GM20000 (cell line): ENCODE results near the gene TES.

Experiments
- DNase-seq: peaks from one replicate; pipeline ENCODE4 v3.0.0; 2012; ENCODE audit warnings: low spot score
- CTCF ChIP-seq: IDR thresholded peaks from 2 replicates; pipeline ENCODE4 v1.5.1; 2012; ENCODE audit warnings: mild to moderate bottlenecking, control low read depth; ENCODE audit errors: extremely low read depth, missing control alignments

Gene TES

DNA sequence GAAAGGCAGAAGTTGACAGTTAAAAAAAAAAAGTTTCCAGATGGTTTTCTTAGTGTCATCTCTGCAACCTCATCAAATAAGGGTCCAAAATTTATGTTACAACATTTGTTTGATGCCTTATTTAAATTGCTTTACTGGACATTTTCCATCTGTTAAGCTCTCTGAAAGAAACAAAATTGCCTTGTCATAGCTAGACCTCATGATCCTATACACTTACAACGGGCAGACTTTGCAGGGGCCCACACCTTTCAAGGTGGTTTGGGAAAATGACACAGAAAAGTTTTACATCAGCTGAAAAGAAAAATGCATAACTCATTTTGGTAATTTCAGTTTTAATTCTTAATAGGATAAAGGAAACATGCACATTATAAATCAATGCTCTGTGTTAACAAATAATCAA is 1.4 kb upstream of the TES start:
- no peak for TF ChIP-seq CTCF
- no peak for DNase-seq

- no peak for DNase-seq
Measured at GRCh38 chr7:116209561-116210070, 723 bp upstream of the TES start.

DNA sequence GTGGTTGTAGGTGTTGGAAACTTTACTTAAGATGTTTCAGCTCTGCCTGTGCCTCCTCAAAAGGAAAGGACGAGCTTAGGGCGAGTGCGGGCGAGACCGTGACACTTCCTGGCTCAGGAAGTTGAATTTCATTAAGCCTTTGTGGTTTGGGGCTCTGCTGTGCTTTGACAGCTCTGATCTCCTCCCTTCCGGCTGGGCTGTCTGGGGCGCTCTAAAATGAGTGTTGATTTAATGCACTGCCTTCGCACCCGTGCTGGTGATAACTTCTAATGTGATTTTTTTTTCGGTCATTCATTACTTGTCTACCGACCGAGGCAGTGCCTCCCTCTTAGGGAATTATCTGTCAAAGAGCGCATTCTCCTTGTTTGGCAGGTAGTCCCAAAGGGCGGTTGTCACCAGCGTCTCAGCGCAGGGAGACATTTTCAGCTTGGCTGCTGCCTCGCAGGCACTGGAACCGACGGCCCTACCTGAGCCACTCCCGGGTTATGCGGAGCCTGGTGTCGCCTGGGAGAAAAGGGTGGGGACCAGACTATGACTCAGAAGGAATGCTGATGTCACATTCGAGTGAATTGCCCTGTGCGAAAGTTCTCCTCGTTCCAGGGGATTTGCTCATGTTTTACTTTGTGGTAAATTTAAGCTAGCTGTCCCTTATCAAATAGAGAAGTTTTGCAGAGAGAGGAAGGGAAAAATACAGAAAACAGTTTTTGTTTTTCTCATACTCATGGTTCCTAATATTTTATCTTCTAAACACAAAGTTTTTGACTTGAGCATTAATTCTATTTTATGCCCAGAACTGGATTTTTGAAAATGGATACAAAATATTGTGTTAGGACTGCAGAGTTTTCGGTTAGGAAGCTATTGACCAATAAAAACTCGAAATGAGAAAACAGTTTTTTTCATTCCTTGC is 920 bp downstream of the TES start:
- peak; percentile 77 for DNase-seq
- no peak for TF ChIP-seq CTCF

More at GRCh38 chr7:116209561-116210070, 723 bp upstream of the TES start:
- TF ChIP-seq CTCF: no peak

DNA sequence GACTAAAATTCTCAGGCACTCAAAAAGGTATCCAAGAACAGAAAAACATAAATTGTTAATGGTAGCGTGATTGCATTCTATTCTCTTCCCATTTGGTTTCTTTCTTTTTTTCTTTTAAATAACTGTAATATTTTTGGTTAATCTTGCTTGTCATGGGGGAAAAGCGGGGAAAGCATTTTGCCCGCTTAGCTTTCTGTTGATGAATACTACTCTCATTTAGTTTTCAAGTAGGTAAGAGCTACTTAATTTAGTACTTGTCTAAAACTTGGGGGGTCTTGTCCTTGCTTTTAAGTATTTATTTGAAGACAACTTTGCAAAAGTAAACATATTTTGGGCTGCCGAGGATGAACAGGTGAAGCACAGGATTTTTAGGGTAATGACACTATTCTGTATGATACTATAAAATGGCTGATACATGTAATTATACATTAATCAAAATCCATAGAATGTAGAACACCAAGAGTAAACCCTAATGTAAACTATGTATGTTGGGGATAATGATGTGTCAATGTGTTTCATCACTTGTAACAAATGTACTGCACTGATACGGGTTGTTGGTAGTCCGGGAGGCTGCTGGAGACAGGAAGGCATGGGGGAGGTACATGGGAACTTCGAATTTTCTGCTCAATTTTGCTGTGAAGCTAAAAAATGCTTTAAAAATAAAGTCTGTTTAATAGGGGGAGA is 1.7 kb downstream of the TES start:
- no peak for DNase-seq
- no peak for TF ChIP-seq CTCF

DNA sequence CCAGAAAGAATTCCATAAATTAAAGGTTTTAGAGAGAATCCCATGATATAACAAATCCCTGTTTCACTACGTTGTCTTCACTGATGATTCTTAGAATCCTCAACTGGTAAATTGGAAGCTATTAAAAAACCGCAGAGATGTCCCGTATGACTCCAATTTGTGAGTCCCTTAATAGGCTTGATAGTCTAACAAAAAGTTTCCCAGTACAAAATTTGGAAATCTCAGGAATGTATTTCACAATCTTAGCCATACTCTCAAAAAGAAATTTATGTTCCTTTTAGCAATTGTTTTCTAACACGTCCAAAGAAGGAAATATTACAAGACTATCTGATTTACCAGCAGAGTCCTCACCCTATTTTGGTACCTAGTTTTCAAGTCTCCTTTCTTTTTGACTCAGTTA is 2.5 kb downstream of the TES start:
- no peak for DNase-seq
- TF ChIP-seq CTCF: no peak

DNA sequence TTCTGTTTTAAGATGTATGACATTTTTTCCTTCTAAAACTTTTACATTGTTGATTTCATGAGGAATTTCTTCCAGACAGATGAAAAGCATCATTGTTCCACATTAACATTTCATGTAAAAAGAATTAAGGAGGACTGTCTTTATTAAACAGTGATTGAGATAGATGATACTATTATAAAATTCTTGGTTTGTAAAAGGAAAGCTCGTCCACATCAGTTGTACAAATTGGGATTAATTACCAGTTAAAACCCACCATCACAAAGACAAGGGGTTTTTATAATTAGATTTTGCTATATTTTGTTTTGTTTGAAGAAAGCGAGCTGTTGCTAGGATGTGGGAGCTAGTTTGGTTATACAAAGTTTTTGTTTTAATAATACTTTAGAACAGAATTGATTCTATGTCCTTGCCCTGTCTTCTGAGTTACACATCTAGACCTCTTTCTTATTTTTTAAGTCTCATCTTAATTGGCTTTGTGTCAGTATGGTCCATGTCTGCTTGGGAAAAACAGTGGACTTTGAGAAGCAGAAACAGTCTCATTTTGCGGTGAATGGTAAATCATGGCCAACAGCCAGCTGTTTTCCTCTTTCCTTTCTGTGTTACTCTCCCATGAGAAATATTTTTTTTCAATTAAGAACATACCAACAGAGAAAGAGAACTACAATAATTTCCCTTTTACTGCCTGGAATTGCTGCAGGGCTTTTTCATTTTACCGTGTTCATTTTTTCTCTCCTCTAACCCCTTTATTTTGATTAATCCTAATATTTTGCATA is 3.2 kb downstream of the TES start:
- no peak for TF ChIP-seq CTCF
- DNase-seq: no peak
